GM12875 (cell line): Measurements from ENCODE around the gene CYP2B6.
"Not testable (repeated sequence)": the region's sequence is repeated elsewhere in the genome, so short reads cannot be mapped to it uniquely, and the experiment has no call there.

Source experiments
- H3K4me3 ChIP-seq: one replicate; pipeline ENCODE4 v1.5.1; 2011; ENCODE audit warnings: low read depth, low read length, control low read depth
- TF ChIP-seq, protein P1 (sequence below): IDR thresholded peaks from 2 replicates; pipeline ENCODE4 v1.5.1; 2011; ENCODE audit warnings: low read depth, mild to moderate bottlenecking, control low read depth, inconsistent platforms, low read length, moderate library complexity, borderline replicate concordance; ENCODE audit not compliant: insufficient read depth

The CYP2B6 gene

DNA sequence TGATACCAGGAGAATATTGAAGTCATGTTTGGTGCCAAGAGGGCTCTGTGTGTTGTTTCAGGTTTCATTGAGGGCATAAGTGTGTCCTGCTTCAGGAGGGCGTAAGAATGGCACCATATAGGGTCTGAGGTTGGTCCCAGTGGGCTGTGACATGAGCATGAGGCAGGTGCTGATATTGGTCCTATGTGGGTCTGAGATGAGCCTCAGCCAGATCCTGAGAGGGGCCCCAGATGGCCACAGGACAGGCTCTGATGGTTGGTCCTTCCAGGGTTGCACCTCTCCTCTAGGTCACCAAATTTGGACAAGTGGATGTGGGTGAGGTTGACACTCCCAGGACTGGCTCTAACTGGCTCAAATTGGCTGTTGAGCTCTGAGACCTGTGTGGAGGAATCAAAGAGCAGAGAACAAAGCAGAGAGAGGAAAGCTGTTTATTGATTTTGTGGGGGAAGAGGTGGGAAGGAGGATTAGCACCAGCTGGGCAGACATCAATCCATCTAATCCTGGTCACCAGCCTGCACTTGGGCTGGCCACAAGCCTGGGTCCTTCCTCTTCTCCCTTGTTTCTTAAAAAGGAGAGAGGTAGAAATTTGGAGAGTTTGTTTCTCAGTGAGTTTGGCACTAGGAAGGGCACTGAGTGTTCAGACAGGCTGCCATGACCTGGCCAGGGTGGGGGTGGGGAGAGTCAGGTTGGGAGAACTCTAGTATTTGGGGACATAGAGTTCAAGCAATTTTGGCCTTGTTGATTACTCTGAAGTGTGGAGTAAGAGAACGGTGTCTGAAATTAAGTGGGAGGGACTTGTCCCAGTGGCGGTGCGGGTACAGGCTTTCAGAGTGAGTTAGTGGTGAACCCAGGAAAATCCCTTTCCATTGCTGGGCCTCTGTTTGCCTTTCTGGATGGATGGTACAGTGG lies 38.7 kb downstream of the CYP2B6 start:
- H3K4me3 ChIP-seq = no peak overlapping the region
- TF ChIP-seq, protein P1, sequence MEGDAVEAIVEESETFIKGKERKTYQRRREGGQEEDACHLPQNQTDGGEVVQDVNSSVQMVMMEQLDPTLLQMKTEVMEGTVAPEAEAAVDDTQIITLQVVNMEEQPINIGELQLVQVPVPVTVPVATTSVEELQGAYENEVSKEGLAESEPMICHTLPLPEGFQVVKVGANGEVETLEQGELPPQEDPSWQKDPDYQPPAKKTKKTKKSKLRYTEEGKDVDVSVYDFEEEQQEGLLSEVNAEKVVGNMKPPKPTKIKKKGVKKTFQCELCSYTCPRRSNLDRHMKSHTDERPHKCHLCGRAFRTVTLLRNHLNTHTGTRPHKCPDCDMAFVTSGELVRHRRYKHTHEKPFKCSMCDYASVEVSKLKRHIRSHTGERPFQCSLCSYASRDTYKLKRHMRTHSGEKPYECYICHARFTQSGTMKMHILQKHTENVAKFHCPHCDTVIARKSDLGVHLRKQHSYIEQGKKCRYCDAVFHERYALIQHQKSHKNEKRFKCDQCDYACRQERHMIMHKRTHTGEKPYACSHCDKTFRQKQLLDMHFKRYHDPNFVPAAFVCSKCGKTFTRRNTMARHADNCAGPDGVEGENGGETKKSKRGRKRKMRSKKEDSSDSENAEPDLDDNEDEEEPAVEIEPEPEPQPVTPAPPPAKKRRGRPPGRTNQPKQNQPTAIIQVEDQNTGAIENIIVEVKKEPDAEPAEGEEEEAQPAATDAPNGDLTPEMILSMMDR = no peak

DNA sequence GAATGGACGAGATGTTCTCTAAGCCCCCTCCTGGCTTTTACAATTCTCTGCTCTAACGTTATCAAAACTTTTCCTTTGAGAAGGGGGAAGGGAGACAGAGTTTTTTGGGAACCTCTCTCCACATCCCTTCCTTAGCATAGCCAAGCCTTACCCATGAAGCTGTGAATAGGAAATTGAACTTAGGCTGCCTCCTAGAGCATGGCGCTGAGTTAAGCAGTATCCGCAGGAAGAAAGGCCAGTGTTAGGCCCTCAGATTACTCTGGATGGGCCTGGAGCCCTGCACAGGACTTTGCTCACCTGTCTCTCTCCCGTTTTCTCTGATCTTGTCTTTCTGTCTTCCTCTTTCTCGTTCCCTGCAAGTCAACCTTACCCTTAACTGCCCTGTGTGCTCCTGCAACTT lies 39.6 kb downstream of the CYP2B6 start:
- TF ChIP-seq, protein P1 = no peak
- no peak overlapping the region for H3K4me3 ChIP-seq

DNA sequence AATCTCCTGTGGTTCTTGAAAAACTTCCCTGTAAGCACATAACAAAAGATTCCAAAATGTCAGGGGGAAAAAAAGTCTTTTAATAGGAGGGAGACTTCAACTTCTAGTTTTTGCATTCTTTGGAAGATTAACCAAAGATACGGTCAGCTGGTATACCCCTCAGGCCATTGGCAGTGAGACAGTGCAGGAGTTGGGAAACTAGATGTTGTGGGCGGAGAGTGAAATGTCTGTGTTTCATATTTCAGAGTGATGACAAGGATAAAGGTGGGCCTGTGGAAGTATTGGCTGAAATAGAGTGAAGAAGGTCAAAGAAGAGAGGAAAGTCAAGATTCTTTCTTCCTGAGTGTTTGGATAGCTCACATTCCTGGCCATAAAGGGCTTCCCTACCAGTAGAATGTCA lies 40.8 kb downstream of the CYP2B6 start:
- TF ChIP-seq, protein P1 = no peak
- H3K4me3 ChIP-seq = no peak overlapping the region

DNA sequence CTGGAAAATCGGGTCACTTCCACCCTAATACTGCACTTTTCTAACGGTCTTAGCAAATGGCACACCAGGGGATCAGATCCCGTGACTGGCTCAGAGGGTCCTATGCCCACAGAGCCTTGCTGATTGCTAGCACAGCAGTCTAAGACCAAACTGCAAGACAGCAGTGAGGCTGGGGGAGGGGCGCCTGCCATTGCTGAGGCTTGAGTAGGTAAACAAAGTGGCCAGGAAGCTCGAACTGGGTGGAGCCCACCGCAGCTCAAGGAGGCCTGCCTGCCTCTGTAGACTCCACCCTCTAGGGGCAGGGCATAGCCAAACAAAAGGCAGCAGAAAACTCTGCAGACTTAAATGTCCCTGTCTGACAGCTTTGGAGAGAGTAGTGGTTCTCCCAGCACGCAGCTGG lies 42.2 kb downstream of the CYP2B6 start:
- H3K4me3 ChIP-seq = not testable (repeated sequence)

DNA sequence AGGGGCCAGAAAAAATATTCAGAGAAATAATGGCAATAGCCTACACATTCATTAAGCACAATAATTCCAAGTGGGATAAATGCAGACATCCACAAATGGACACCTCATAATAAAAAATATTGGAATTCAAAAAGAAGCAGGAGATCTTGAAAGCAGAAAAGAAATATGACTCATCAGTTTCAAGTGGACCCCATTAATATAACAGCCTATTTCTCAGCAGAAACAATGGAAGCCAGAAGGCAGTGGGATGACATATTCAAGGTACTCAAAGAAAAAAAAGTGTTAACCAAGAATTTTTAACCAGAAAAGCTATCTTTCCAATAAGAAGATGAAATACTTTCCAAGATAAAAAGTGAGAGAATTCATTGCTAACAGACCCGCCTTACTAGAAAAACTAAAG lies 48.7 kb downstream of the CYP2B6 start:
- TF ChIP-seq, protein P1 = no peak
- no peak overlapping the region for H3K4me3 ChIP-seq

DNA sequence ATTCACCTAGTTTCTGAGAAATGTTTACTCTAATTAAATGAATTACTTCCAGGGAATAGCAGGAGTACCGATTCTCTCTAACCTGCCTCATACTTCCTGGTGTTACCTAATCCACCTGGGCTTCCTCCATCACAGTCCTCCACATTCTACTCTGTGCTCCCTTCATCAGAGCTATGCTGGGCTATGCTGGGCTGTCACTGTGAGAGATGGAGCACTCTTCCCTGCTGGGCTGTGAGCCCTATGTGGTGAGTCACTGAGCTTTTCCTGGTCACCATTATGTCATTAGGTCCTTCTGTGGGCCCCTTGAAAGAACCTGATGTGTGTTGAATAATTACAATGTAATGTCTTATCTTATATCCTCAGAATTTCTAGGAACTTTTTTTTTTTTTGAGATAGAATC lies 54.0 kb downstream of the CYP2B6 start:
- not testable (repeated sequence) for H3K4me3 ChIP-seq

DNA sequence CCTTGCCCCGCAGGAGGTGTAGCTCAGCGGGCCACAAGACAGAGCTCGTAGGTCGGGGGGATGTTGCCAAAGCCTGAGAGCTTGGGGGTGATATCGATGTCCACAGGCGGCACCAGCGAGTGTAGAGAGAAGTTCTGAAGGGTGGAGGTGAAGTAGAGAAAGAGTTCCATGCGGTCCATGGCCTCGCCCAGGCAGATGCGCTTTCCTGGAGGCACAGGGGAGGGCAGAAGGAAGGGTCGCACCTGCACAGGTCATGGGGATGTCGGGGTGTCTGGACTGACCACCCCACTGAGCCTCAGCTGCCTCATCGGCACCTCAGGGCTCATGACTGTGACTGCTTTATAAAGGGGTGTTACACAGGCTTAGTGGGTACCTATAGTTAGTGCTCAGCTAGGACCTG lies 59.3 kb downstream of the CYP2B6 start:
- H3K4me3 ChIP-seq = no peak overlapping the region
- TF ChIP-seq, protein P1 = no peak

DNA sequence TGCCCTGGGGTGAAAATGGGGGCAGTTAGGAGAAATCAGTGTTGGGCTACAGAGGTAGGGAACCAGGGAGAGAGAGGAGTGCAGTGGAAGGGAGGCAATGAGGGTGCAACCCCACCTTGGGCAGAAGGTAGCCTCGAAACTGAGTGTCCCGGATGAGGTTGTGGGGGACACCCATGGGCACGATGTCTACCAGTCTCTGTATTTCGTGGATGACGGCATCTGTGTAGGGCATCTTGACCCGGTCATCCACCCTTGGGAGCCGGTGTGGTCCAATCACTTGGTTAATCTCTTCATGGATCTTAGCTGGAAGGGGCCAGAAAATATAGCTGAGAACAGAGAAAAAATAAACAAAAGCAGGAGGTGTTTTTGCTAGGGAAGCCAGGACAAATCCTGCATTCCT lies 61.1 kb downstream of the CYP2B6 start:
- H3K4me3 ChIP-seq = not testable (repeated sequence)

DNA sequence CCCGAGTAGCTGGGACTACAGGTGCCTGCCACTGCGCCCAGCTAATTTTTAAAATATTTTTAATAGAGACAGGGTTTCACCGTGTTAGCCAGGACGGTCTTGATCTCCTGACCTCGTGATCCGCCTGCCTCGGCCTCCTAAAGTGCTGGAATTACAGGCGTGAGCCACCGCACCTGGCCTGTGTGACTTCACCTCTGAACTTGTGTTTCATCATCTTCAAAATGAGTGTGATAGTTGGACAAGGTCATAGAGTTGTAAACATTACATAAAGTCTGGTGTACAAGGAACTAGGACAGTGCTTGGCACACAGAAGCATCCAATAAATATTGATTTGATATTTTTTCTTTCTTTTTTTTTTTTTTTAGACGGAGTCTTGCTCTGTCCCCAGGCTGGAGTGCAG lies 62.2 kb downstream of the CYP2B6 start:
- not testable (repeated sequence) for H3K4me3 ChIP-seq
